ENCODE results near the gene TARM1.
"Not testable (repeated sequence)": the region's sequence is repeated elsewhere in the genome, so short reads cannot be mapped to it uniquely, and the experiment has no call there.

The TARM1 gene

GRCh38 chr19:54106716-54107115 lies 25.6 kb upstream of the TARM1 start:
- no peak overlapping the region for H3K27ac ChIP-seq
- TF ChIP-seq ZFX (IDR thresholded peaks at IDR 0.05), result no peak
- TF ChIP-seq CTCF (conservative IDR thresholded peaks at IDR 0.05), result no peak

GRCh38 chr19:54105796-54106195 lies 24.6 kb upstream of the TARM1 start:
- TF ChIP-seq ZFX (IDR thresholded peaks at IDR 0.05), result no peak
- no peak for TF ChIP-seq CTCF (conservative IDR thresholded peaks at IDR 0.05)
- no peak overlapping the region for H3K27ac ChIP-seq

- no peak overlapping the region for H3K27ac ChIP-seq
- no peak for TF ChIP-seq CTCF (conservative IDR thresholded peaks at IDR 0.05)
Observed at GRCh38 chr19:54104998-54105715, 24.0 kb upstream of the TARM1 start.

GRCh38 chr19:54102421-54103169 lies 21.4 kb upstream of the TARM1 start, which contains the start of gene NDUFA3:
Gene NDUFA3 (plus strand): TSS chr19:54102855. CDS start chr19:54102879, 24 bp downstream.
- TF ChIP-seq CTCF (conservative IDR thresholded peaks at IDR 0.05), result no peak
- no peak for TF ChIP-seq ZFX (IDR thresholded peaks at IDR 0.05)
- H3K27ac ChIP-seq, result peak within 1 kb of the TSS; percentile 88

GRCh38 chr19:54100561-54100960 lies 19.4 kb upstream of the TARM1 start, which contains the start of gene OSCAR:
Gene OSCAR (minus strand): TSS chr19:54100803. CDS start chr19:54100792, 11 bp downstream.
- no peak for TF ChIP-seq ZFX (IDR thresholded peaks at IDR 0.05)
- H3K27ac ChIP-seq, result no peak within 1 kb of the TSS

GRCh38 chr19:54099903-54100255 lies 18.7 kb upstream of the TARM1 start:
- not testable (repeated sequence) for H3K27ac ChIP-seq

GRCh38 chr19:54099190-54099902 lies 18.2 kb upstream of the TARM1 start:
- TF ChIP-seq ZFX (IDR thresholded peaks at IDR 0.05), result no peak
- TF ChIP-seq CTCF (conservative IDR thresholded peaks at IDR 0.05), result no peak

GRCh38 chr19:54096617-54097106 lies 15.5 kb upstream of the TARM1 start:
- TF ChIP-seq CTCF (conservative IDR thresholded peaks at IDR 0.05) (no peak), ZFX (IDR thresholded peaks at IDR 0.05) (no peak)
- no peak overlapping the region for H3K27ac ChIP-seq

More at GRCh38 chr19:54099190-54099902, 18.2 kb upstream of the TARM1 start:
- H3K27ac ChIP-seq, result no peak overlapping the region

GRCh38 chr19:54095859-54096616 lies 14.9 kb upstream of the TARM1 start:
- not testable (repeated sequence) for H3K27ac ChIP-seq

Measured in C4-2B (cell line).